ENCODE results near the gene FAM114A1.
A peak's percentile ranks its signal among the peaks of the same experiment; 100 is the strongest.

FAM114A1 gene

DNA sequence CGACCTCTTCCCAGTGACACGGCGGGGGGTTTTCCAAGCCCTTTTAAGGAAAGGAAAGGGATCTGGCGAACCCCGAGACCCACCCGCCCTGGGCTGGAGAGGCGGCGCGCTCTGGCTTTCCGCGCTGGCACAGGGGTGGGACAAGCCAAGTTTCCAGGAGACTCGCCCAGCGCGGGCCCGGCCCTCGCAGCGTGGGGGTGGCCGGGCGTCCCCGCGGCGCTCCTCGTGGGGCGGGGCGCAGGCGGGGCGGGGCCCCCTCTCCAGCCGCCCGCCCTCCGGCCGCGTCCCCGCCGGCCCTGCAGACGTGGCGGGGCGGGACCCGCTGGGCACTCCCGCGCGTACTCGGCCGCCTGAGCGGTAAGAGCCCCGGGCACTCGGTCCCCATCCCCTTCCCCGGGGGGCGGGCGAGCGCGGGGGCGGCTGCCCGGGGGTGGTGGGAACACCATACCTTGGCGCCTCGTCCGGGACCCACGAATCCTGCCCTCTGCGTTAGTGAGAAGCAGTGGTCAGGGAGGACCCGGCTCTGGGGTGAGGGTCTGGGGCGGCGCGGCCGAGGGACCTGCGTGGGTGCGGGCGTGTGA is at the start of gene FAM114A1:
Gene FAM114A1 (plus strand): TSS at position 329 of the 581 bp plus-strand sequence. CDS start 10,273 bp downstream, outside the sequence.
- Histone ChIP-seq H3K4me1 (ENCODE audit: control insufficient read depth, insufficient read depth, low read length) (peaks cover 3% of the 10 kb centered on the region; the same call in 1 of the 2 replicates), H3K27ac (ENCODE audit: extremely low read depth, low read depth, low read length) (no peak within 1 kb of the TSS; the same call in 1 of the 2 replicates), H3K36me3 (ENCODE audit: control insufficient read depth in 2 of 2, insufficient read depth in 1 of 2, low read length in 2 of 2) (peaks cover 0 to 22% of the 10 kb centered on the region in 2 experiments; a peak in 1 of 3 replicates), H3K9me3 (ENCODE audit: control insufficient read depth, insufficient read depth, low read depth, low read length) (no peaks in the 10 kb centered on the region), H3K4me3 (ENCODE audit: low read depth, low read length) (peak within 1 kb of the TSS; percentile 53)
- 0 out of 2 replicates have a peak, but pooled peaks have one; percentile 10 for TF ChIP-seq ZNF335 (tag by site-specific recombination; conservative IDR thresholded peaks at IDR 0.05)
- TF ChIP-seq IKZF3 (tag by site-specific recombination; IDR thresholded peaks at IDR 0.05): 0 out of 2 replicates have a peak, but pooled peaks have one; percentile 3
- TF ChIP-seq GLIS2 (tag by site-specific recombination; IDR thresholded peaks at IDR 0.05): 0 out of 2 replicates have a peak, but pooled peaks have one; percentile 16
- TF ChIP-seq ZNF530 (tag by site-specific recombination; IDR thresholded peaks at IDR 0.05; ENCODE audit: low read depth): no peak
- TF ChIP-seq ZNF660 (tag by site-specific recombination; IDR thresholded peaks at IDR 0.05): no peak
- TF ChIP-seq, protein P1, sequence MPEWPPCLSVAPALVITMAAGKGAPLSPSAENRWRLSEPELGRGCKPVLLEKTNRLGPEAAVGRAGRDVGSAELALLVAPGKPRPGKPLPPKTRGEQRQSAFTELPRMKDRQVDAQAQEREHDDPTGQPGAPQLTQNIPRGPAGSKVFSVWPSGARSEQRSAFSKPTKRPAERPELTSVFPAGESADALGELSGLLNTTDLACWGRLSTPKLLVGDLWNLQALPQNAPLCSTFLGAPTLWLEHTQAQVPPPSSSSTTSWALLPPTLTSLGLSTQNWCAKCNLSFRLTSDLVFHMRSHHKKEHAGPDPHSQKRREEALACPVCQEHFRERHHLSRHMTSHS (tag by site-specific recombination; IDR thresholded peaks at IDR 0.05): no peak
- no peak for TF ChIP-seq ZNF138 (tag by site-specific recombination; IDR thresholded peaks at IDR 0.05; ENCODE audit: borderline replicate concordance)
- TF ChIP-seq, protein P2, sequence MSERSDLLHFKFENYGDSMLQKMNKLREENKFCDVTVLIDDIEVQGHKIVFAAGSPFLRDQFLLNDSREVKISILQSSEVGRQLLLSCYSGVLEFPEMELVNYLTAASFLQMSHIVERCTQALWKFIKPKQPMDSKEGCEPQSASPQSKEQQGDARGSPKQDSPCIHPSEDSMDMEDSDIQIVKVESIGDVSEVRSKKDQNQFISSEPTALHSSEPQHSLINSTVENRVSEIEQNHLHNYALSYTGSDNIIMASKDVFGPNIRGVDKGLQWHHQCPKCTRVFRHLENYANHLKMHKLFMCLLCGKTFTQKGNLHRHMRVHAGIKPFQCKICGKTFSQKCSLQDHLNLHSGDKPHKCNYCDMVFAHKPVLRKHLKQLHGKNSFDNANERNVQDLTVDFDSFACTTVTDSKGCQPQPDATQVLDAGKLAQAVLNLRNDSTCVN (tag by site-specific recombination; optimal IDR thresholded peaks at IDR 0.05): peak; percentile 45
- TF ChIP-seq, protein P3, sequence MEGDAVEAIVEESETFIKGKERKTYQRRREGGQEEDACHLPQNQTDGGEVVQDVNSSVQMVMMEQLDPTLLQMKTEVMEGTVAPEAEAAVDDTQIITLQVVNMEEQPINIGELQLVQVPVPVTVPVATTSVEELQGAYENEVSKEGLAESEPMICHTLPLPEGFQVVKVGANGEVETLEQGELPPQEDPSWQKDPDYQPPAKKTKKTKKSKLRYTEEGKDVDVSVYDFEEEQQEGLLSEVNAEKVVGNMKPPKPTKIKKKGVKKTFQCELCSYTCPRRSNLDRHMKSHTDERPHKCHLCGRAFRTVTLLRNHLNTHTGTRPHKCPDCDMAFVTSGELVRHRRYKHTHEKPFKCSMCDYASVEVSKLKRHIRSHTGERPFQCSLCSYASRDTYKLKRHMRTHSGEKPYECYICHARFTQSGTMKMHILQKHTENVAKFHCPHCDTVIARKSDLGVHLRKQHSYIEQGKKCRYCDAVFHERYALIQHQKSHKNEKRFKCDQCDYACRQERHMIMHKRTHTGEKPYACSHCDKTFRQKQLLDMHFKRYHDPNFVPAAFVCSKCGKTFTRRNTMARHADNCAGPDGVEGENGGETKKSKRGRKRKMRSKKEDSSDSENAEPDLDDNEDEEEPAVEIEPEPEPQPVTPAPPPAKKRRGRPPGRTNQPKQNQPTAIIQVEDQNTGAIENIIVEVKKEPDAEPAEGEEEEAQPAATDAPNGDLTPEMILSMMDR (tag by site-specific recombination; IDR thresholded peaks at IDR 0.05): no peak
- TF ChIP-seq ZNF391 (tag by site-specific recombination; IDR thresholded peaks at IDR 0.05; ENCODE audit: borderline replicate concordance, low read depth): no peak
- TF ChIP-seq ZNF114 (tag by site-specific recombination; IDR thresholded peaks at IDR 0.05): no peak
- no peak for TF ChIP-seq ZBTB20 (tag by site-specific recombination; IDR thresholded peaks at IDR 0.05)
- ChIA-PET POLR2A (no interaction called here), CTCF (interaction anchor here (0.5 to 1.9 kb wide), 4 partner anchors 53 to 944 kb away, joined by 3 to 9 read pairs (median 3); no protein-coding TSS in a partner anchor)

DNA sequence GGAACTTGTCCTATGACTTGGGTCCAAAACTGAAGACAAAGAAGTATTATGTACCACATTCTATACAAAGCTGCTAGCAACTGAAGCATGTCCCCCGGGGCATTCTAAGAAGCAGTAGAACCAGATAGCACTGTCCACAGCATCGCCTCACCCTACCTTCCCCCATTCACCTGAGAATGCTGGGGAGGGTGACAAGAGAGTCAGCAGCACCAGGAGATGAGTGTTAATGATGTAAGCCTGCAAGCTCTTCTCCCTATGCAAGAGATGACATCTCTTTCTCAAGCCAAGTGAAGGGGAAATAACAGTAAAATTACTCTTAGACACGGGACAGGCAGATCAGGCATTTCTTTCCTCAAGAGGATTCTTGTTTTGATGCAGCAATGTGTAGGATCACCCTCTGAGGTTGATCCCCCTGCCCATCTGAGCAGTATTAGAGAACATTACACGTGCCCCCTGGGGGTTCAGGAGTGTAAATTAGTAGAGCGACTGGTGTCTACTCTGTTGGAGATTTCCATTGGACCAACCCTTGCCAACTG is 49.1 kb upstream of the FAM114A1 start:
- ChIA-PET POLR2A (no interaction called here), CTCF (interaction anchor here (1.0 kb wide), 1 partner anchor 42 kb away, joined by 3 read pairs; no protein-coding TSS in a partner anchor)
- no peak overlapping the region for H3K27ac ChIP-seq (ENCODE audit: extremely low read depth, low read depth, low read length)
- H3K4me3 ChIP-seq (ENCODE audit: low read depth, low read length): no peak overlapping the region
- no peaks in the 10 kb centered on the region for H3K9me3 ChIP-seq (ENCODE audit: control insufficient read depth, insufficient read depth, low read depth, low read length)
- H3K36me3 ChIP-seq (ENCODE audit: control insufficient read depth in 2 of 2, insufficient read depth in 1 of 2, low read length in 2 of 2): no peaks in the 10 kb centered on the region
- H3K4me1 ChIP-seq (ENCODE audit: control insufficient read depth, insufficient read depth, low read length): no peaks in the 10 kb centered on the region
- TF ChIP-seq ZNF423 (tag by site-specific recombination; IDR thresholded peaks at IDR 0.05) (no peak), ZNF776 (tag by site-specific recombination; IDR thresholded peaks at IDR 0.05; ENCODE audit: borderline replicate concordance) (no peak), ZNF561 (tag by site-specific recombination; IDR thresholded peaks at IDR 0.05; ENCODE audit: borderline replicate concordance) (no peak), ZNF133 (tag by site-specific recombination; IDR thresholded peaks at IDR 0.05) (no peak), ZSCAN16 (tag by site-specific recombination; IDR thresholded peaks at IDR 0.05) (no peak), ZFP69B (tag by site-specific recombination; IDR thresholded peaks at IDR 0.05) (no peak), ZNF221 (tag by site-specific recombination; IDR thresholded peaks at IDR 0.05; ENCODE audit: borderline replicate concordance) (no peak), ZNF404 (tag by site-specific recombination; IDR thresholded peaks at IDR 0.05) (no peak), ZFP3 (tag by site-specific recombination; IDR thresholded peaks at IDR 0.05; ENCODE audit: low read depth) (no peak), KLF16 (tag by site-specific recombination; IDR thresholded peaks at IDR 0.05) (no peak), YY1 (tag by site-specific recombination; IDR thresholded peaks at IDR 0.05) (no peak), ZNF37A (tag by site-specific recombination; IDR thresholded peaks at IDR 0.05) (no peak), ZNF146 (tag by site-specific recombination; IDR thresholded peaks at IDR 0.05) (no peak)
- TF ChIP-seq, protein P4, sequence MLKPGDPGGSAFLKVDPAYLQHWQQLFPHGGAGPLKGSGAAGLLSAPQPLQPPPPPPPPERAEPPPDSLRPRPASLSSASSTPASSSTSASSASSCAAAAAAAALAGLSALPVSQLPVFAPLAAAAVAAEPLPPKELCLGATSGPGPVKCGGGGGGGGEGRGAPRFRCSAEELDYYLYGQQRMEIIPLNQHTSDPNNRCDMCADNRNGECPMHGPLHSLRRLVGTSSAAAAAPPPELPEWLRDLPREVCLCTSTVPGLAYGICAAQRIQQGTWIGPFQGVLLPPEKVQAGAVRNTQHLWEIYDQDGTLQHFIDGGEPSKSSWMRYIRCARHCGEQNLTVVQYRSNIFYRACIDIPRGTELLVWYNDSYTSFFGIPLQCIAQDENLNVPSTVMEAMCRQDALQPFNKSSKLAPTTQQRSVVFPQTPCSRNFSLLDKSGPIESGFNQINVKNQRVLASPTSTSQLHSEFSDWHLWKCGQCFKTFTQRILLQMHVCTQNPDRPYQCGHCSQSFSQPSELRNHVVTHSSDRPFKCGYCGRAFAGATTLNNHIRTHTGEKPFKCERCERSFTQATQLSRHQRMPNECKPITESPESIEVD (tag by site-specific recombination; IDR thresholded peaks at IDR 0.05): no peak

All from HEK293 (cell line).